GM21786 (cell line): Measurements from ENCODE around the gene CYP39A1.
"Not testable (repeated sequence)": the region's sequence is repeated elsewhere in the genome, so short reads cannot be mapped to it uniquely, and the experiment has no call there.

Experiments used
- ATAC-seq: cut with Tn5 transposase; IDR thresholded peaks from one replicate; pipeline ENCODE4 v1.9.1; 2021; ENCODE audit not compliant: unreplicated experiment

CYP39A1 gene

DNA sequence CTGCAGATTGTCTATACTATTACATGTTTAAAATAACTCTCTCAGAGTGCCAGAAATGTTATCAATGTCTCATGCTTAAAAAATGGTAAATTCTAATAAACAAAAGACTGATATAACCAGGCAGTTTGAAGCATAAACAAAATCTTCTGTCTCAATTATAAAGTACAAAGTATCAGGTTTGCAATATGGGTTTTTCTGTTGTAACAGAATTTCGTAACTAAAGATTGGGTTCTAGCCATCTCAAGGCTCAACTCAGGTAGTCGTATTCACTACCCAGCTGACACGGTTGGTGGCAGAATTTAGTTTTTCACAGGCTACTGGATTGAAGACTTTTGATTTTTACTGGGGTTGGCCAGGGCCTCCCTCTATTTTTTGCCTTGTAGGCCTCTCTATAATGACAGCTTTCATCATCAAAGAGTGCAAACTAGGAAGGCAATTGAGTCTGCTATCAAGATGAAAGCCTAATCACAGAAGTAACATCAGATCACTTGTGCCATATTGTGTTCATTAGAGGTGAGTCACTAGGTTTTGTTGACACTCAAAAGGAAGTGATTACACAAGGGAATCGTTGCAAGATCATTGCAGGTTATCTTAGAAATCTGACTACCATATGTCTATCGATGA, 3.6 kb downstream of the CYP39A1 start:
- no peak for ATAC-seq

- ATAC-seq: not testable (repeated sequence)
Measured at GRCh38 chr6:46648108-46648507, 4.5 kb downstream of the CYP39A1 start.

DNA sequence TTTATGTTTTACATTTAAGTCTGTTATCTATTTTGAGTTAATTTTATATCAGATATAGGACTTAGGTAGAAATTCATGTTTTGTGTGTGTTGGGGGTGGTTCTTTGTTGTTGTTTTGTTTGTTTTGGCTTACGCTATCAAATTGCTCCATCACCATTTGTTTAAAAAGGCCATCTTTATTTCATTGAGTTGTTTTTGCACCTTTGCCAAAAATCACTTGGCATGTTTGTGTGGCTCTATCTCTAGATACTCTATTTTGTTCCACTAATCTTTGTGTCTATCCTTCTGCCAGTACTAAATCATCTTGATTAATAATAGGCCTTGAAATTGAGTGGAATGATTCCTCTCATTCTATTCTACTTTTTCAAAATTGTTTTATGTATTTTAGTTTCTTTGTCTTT, 7.4 kb downstream of the CYP39A1 start:
- no peak for ATAC-seq

DNA sequence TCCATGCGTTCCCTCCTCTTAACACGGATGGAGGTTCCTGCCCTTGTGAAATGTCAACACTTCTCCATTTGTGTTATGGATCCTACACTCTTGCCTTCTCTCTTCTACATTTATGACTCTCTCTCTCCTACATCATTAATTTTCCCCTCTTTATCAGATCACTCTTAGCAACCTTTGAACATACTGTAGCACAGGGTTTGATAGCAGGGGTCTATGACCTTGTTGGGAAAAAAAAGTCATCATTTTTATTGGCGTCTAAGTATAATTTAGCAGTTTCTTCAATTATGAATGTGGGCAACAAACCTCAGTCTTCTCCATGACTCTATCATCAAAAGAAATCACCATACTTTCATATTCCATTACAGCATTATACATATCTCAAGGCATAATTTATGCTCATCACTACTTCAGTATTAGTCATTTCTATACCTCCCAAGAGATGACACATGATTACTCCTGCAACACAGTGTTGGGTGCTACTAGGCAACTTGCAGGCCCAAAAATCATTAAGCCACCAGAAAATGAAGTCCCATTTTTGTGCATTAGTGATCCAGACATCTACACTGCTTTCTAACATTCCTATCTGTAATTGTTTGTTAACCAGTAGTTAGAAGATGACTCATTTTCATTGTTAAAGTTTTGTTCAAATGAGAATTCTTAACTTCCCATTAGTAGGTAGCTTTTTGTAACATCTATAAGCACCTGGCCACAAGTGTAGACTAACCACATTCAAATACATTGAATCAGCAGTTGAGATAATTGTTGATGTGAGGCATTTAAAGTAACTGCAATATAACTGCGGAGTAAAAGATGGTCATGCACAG, 9.5 kb downstream of the CYP39A1 start:
- ATAC-seq: no peak

- no peak for ATAC-seq
Measured at GRCh38 chr6:46638650-46639049, 14.0 kb downstream of the CYP39A1 start.

GRCh38 chr6:46637933-46638332, 14.7 kb downstream of the CYP39A1 start:
- no peak for ATAC-seq

DNA sequence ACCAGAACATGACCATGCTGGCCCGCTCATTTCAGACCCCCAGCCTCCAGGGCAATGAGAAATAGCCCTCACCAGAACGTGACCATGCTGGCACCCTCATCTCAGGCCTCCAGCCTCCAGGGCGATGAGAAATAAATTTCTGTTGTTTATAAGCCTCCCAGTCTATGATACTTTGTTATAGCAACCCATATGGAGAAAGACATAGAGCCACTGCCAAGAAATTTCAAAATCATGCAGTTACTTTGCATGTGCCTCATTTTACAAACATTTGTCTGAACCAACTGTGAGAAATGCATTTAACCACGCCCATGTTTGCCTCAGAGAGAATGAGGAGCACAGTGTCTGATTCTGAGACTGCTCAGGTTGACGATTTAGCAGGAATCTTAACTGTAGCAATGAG, 15.5 kb downstream of the CYP39A1 start:
- no peak for ATAC-seq

DNA sequence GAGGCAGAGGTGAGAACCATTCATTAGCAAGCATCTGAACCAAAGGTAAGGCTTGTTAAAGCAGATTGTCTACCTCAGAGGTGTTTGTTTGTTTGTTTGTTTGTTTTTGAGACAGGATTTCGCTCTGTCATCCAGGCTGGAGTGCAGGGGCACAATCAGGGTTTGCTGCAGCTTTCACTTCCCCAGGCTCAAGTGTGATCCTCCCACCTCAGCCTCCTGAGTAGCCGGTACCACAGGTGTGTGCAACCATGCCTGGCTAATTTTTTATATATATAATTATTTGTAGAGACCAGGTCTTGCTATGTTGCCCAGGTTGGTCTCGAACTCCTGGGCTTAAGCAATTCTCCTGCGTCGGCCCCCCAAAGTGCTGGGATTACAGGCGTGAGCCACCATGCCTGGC, 17.2 kb downstream of the CYP39A1 start:
- no peak for ATAC-seq

DNA sequence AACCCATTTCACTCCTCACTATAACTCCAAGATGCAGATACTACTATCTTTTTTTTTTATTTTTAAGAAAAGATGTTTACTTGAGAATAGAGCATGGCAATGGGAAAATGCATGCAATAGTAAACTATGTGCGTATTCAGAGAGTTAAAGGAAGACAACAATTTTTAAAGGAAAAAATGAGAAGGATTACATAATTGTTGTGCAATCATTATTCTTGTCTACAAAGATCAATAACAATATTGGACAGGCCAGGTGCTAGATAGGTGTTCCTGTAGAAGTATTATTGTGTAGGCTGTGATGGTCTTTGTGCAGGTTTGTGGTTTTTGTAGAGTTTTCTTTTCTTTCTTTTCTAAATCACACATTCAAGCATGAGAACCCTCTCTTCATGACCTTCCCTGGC, 20.6 kb downstream of the CYP39A1 start:
- ATAC-seq: no peak

DNA sequence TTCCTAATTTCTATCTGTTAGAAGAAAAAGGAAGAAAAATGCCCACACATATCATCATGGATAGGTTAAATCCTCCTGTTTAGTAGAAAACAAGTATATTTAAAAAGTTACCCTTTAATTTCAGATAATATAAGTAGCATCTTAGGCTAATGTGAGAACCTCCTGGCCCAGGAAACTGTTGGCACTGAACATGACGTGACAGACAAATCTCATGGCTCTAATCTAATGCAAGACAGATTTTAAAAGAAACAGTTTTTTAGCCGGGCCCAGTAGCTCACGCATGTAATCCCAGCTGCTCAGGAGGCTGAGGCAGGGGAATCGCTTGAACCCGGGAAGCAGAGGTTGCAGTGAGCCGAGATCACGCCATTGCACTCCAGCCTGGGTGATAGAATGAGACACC, 22.9 kb downstream of the CYP39A1 start:
- ATAC-seq: no peak

DNA sequence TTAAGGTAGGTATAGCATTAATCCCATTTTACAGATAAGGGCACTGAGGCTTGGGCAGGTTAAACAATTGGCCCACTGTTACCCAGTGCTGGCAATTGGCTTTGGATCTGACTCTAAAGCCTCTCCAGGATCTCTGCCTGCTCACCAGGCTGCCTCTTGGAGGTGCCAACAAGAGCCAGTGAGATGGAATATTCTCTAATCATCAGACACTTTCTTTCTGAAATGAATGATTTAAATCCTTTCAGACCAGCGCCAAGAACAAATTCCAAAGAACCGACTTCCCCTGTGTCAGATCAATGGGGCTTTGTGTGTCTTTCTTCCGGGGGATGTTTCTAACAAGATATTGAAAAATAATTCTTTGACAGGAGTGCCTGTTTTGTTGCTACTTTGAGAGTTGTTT, 23.6 kb downstream of the CYP39A1 start:
- no peak for ATAC-seq

- no peak for ATAC-seq
Measured at GRCh38 chr6:46628498-46628897, 24.1 kb downstream of the CYP39A1 start.

DNA sequence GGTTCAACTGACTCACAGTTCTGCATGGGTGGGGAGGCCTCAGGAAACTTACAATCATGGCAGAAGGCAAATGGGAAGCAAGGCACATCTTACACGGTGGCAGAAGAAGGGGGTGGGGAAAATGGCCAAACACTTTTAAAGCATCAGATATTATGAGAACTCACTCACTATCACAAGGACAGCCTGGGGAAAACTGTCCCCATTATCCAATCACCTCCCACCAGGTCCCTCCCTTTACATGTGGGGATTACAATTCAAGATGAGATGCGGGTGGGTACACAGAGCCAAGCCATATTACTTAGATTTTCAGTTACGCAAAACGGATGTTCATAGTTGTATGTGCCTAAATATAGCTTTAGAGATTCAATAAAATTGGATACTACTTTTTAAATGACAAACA, 25.6 kb downstream of the CYP39A1 start:
- ATAC-seq: no peak

- peak; percentile 64 for ATAC-seq
Measured at GRCh38 chr6:46626228-46626909, 26.2 kb downstream of the CYP39A1 start.

DNA sequence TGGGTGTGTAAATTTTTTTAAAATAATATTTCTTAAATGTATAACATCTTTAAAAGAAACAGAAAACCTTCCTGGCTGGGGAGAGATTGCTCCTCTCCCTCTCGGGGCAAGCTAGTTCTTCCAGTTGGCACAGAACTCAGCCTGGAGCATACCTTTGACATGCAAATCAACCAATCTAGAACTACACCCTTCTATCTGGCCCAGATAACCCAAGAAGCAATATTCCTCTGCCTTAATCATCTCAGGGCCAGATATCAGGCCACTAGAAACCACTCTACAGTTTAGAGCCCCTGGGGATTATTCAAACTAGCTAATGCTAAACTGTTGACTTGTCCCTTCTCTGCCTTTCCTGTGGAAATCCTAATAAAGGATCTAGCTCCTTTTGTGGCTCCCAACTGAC, 33.9 kb downstream of the CYP39A1 start:
- no peak for ATAC-seq

DNA sequence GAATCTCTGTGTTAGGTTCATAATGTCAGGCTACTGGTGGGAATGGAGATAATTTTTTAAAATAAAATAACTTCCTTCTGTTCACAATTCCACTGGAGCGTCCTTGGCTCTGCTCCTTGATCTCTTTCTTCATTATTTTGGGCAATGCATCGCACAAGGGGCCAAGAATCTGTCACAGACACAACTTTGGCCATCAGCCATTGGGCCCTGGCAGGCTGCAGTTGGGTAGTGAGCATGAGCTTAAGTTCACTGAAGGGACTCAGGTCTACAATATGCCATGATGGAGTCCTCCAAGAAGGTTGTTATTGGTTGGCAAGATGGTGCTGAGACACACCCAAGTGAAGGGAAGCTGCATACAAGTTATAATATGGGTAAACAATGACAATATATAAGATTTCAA, 40.0 kb downstream of the CYP39A1 start:
- ATAC-seq: no peak

- ATAC-seq: no peak
Measured at GRCh38 chr6:46610862-46611553, 41.6 kb downstream of the CYP39A1 start.

DNA sequence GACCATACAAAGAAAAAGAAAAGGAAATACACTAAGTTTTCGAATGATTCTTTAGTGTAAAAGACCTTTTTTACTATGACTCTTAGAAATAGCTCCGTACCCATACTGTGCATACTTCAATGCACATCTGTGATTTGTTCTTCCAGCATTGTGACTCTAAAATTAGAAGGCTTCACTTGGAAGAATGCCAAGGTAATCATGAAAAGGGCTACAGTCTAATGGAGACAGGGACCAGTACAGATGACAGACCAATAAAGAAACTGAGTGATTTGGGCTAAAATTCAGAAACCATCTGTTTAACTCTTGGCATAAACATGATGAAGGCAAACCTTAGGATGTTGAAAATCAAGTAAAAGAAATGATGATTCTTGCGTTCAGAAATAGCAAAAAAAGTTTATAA, 46.3 kb downstream of the CYP39A1 start:
- ATAC-seq: no peak

- ATAC-seq: peak; percentile 50
Measured at GRCh38 chr6:46605091-46605797, 47.4 kb downstream of the CYP39A1 start.

- no peak for ATAC-seq
Measured at GRCh38 chr6:46598215-46598614, 54.4 kb downstream of the CYP39A1 start.

GRCh38 chr6:46592740-46593139, 59.9 kb downstream of the CYP39A1 start:
- ATAC-seq: no peak
